ENCODE measurements around the gene AUTS2. TPM values are rescaled to one million over a fixed set of nuclear protein-coding genes. Genes with fewer than 3 reads are reported as not detected.
A peak's percentile ranks its signal among the peaks of the same experiment; 100 is the strongest.

AUTS2 gene
- total RNA-seq, 6 experiments from 2014 or later = 10.4 to 32.0 (median 19.3) TPM

DNA sequence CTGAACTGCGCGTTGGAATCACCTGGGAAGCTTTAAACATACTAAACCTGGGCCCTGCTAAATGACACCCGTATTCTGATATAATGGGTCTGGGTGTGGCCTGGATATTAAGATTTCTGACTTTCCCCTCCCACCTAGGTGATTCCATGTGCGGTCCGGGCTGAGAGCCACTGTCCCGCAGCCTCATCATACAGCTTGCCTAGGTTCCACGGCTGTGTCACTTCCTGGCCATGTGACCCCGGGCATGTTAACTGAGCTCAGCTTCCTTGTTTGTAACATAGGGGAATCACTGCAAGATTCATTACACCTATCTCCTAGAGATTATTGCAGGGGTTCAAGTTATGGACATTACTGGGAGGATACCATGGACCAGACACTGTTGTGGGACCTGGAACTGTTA, 1061.0 kb downstream of the AUTS2 start:
- DNase-seq = no peak
- no peak for ATAC-seq
- TF ChIP-seq, protein P1, sequence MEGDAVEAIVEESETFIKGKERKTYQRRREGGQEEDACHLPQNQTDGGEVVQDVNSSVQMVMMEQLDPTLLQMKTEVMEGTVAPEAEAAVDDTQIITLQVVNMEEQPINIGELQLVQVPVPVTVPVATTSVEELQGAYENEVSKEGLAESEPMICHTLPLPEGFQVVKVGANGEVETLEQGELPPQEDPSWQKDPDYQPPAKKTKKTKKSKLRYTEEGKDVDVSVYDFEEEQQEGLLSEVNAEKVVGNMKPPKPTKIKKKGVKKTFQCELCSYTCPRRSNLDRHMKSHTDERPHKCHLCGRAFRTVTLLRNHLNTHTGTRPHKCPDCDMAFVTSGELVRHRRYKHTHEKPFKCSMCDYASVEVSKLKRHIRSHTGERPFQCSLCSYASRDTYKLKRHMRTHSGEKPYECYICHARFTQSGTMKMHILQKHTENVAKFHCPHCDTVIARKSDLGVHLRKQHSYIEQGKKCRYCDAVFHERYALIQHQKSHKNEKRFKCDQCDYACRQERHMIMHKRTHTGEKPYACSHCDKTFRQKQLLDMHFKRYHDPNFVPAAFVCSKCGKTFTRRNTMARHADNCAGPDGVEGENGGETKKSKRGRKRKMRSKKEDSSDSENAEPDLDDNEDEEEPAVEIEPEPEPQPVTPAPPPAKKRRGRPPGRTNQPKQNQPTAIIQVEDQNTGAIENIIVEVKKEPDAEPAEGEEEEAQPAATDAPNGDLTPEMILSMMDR (IDR thresholded peaks at IDR 0.05) = no peak
- intact Hi-C loops (cut with DNase I) = no loop called here
- H3K4me1 ChIP-seq = no peaks in the 10 kb centered on the region
- H3K27ac ChIP-seq = no peak overlapping the region
- H3K36me3 ChIP-seq = no peaks in the 10 kb centered on the region
- no peaks in the 10 kb centered on the region for H3K9me3 ChIP-seq
- no peaks in the 10 kb centered on the region for H3K27me3 ChIP-seq
- no peak overlapping the region for H3K4me3 ChIP-seq
- 88% methylated on average over 4 of the region's 8 CpGs for WGBS (ENCODE audit: insufficient coverage, low coverage, low lambda C conversion rate, missing lambda C conversion rate)

DNA sequence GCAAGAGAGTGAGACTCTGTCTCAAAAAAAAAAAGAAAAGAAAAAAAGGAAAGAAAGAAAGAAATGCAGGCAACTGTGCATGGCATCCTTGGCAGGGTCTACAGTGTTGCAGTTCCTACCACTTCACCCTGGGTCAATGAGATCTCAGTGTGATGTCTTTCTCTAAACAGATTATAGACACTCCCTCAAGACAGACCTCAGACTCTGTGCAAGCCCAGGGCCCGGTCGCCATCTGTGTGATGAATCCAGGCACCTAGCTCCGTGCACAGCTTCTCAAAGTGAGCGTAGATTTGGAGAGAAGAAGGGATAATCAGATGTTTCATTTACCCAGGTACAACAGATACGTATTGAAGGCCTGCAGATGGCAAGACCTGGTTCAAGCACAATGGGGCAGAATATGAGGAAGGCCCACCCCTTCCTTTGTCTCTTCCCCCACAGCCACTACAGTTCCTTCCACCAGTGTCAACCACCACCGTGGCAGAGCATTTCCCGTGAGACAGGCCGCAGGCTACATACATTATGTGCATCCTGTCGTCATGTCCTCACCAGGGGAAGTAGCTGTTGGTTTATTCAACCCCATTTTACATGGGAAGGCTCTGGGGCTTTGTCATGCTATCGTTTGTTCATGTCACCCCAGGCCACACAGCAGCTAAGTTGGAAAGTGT, 1062.0 kb downstream of the AUTS2 start:
- no peaks in the 10 kb centered on the region for H3K27me3 ChIP-seq
- no peaks in the 10 kb centered on the region for H3K36me3 ChIP-seq
- H3K4me3 ChIP-seq = no peak overlapping the region
- DNase-seq (no peak), ATAC-seq (peak in 3 of 4 donors; percentile 33 to 56 (median 48))
- TF ChIP-seq POLR2A (IDR thresholded peaks at IDR 0.05) = no peak
- TF ChIP-seq, protein P1 (IDR thresholded peaks at IDR 0.05) = no peak
- WGBS (ENCODE audit: insufficient coverage, low coverage, low lambda C conversion rate, missing lambda C conversion rate) = 73% methylated on average over 6 of the region's 10 CpGs
- intact Hi-C loops (cut with DNase I) = no loop called here
- H3K27ac ChIP-seq = no peak overlapping the region
- H3K4me1 ChIP-seq = no peaks in the 10 kb centered on the region
- no peaks in the 10 kb centered on the region for H3K9me3 ChIP-seq

DNA sequence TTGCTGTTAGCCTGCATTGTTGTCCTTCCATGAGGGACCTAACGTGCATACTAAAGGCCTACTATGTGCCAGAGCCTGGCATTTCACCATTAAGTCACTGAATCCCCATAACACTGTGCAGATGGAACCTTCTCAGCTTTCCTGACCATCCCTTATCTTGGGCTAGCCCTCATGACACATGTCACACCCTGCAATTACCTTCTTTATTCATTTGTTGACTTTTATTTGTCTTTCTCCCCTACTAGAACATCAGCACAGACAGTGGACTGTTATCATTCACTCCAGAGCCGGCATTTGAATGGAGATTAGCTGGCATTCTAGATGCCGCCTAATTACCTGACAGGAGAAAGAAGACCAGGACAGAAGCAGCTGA, 1062.5 kb downstream of the AUTS2 start:
- no peak for TF ChIP-seq POLR2A (IDR thresholded peaks at IDR 0.05)
- TF ChIP-seq, protein P1 (IDR thresholded peaks at IDR 0.05) = no peak
- no peaks in the 10 kb centered on the region for H3K36me3 ChIP-seq
- no peak overlapping the region for H3K27ac ChIP-seq
- no peak overlapping the region for H3K4me3 ChIP-seq
- no peak for DNase-seq
- no peaks in the 10 kb centered on the region for H3K27me3 ChIP-seq
- no peaks in the 10 kb centered on the region for H3K9me3 ChIP-seq
- WGBS (ENCODE audit: insufficient coverage, low coverage, low lambda C conversion rate, missing lambda C conversion rate) = 85% methylated on average over 3 of the region's 3 CpGs
- H3K4me1 ChIP-seq = no peaks in the 10 kb centered on the region
- no peak for ATAC-seq
- intact Hi-C loops (cut with DNase I) = no loop called here

- intact Hi-C loops (cut with DNase I) = no loop called here
- peaks cover 0 to 5% (median 0%) of the 10 kb centered on the region in 4 donors for H3K4me1 ChIP-seq
- no peaks in the 10 kb centered on the region for H3K36me3 ChIP-seq
- no peak for TF ChIP-seq POLR2A (IDR thresholded peaks at IDR 0.05)
- TF ChIP-seq, protein P1 (IDR thresholded peaks at IDR 0.05) = no peak
- 60% methylated on average over 3 of the region's 3 CpGs for WGBS (ENCODE audit: insufficient coverage, low coverage, low lambda C conversion rate, missing lambda C conversion rate)
- DNase-seq (no peak), ATAC-seq (no peak)
- H3K27me3 ChIP-seq = no peaks in the 10 kb centered on the region
- no peak overlapping the region for H3K27ac ChIP-seq
- no peak overlapping the region for H3K4me3 ChIP-seq
- no peaks in the 10 kb centered on the region for H3K9me3 ChIP-seq
These were observed 1065.4 kb downstream of the AUTS2 start for GRCh38 chr7:70663680-70664079.
